H1 (cell line): Measurements from ENCODE around the gene SMPX. TPM values are rescaled to one million over a fixed set of nuclear protein-coding genes. Genes with fewer than 3 reads are reported as not detected.

Experiments
- JUND ChIP-seq: IDR thresholded peaks from 2 replicates; pipeline ENCODE4 v1.6.1; 2011; ENCODE audit warnings: mild to moderate bottlenecking, improper control_type of control experiment, low read length
- SP2 ChIP-seq: IDR thresholded peaks from 2 replicates; pipeline ENCODE4 v1.6.1; 2012; ENCODE audit warnings: mild to moderate bottlenecking, low read length, inconsistent platforms
- polyA plus RNA-seq, 7 experiments: library from polyadenylated mRNA; depleted of rRNA in 3 of 7; stranded (reverse) in 5 of 7; unstranded in 2 of 7; fragments of >200 nt in 5 of 7; fragments of 200-250 nt in 2 of 7; gene quantifications; 1 replicate in 5 of 7; 2 replicates in 1 of 7; 4 replicates in 1 of 7; pipeline versions ENCODE4 v1.2.1 to v1.2.3, GENCODE V29; 2011 to 2013; ENCODE audit warnings: missing spikeins in 2 of 7, mixed read lengths in 2 of 7
- total RNA-seq: library from RNA; stranded (reverse); fragmentation: NEBNext Ultra II Directional; extraction: Animal tissue kit (Norgen Biotek cat#: 25700); gene quantifications from 2 replicates; pipeline ENCODE4 v1.2.1, GENCODE V29; 2021
- TF ChIP-seq, protein P1 (sequence below): IDR thresholded peaks from 2 replicates; pipeline ENCODE4 v1.6.1; 2012; ENCODE audit warnings: inconsistent platforms

SMPX gene
- total and polyA plus RNA-seq, 2 of the 8 experiments (the other 6 are each of a cell fraction or from before 2014, with no cell fraction given) = not detected

DNA sequence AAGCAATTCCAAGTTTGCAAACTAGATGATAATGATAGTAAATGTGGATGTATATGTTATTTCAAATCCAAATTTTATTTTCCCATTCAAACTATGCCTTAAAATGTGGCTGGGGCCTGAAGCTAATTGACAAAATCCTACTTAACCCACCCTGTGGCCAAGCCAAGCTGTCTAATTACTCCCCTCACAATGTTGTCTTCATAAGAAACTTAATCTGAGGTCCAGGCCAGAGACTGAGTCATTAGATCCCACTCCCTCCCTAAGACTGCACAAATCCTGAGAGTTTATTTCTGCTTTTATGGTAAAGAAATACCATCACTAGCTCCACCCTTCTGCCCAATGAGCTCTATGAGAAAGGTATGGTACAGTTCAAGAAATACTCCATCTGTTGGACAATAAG is 16.6 kb downstream of the SMPX start (continued):
- no peak for TF ChIP-seq JUND
- no peak for TF ChIP-seq SP2
- TF ChIP-seq, protein P1, sequence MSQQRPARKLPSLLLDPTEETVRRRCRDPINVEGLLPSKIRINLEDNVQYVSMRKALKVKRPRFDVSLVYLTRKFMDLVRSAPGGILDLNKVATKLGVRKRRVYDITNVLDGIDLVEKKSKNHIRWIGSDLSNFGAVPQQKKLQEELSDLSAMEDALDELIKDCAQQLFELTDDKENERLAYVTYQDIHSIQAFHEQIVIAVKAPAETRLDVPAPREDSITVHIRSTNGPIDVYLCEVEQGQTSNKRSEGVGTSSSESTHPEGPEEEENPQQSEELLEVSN = no peak
